Astrocyte of the cerebellum (primary cell): ENCODE data around the gene CACNA1A.

Experiments
- DNase-seq: peaks from one replicate; pipeline ENCODE4 v3.0.0-alpha.2; 2011; ENCODE audit warnings: low read depth
- H3K4me3 ChIP-seq: 2 replicates; pipeline ENCODE4 v1.5.1; 2011; ENCODE audit warnings: mild to moderate bottlenecking, low read depth, low read length, moderate library complexity
- CTCF ChIP-seq: IDR thresholded peaks from 2 replicates; pipeline ENCODE4 v1.5.1; 2012; ENCODE audit warnings: low read length, low read depth, moderate library complexity, mild to moderate bottlenecking; ENCODE audit errors: missing control alignments
- in situ Hi-C: cut with HindIII; loops from 2 replicates; pipeline ENCODE4 v1.10.0; 2017; ENCODE audit warnings: low sequenced_read_pairs

Gene CACNA1A

DNA sequence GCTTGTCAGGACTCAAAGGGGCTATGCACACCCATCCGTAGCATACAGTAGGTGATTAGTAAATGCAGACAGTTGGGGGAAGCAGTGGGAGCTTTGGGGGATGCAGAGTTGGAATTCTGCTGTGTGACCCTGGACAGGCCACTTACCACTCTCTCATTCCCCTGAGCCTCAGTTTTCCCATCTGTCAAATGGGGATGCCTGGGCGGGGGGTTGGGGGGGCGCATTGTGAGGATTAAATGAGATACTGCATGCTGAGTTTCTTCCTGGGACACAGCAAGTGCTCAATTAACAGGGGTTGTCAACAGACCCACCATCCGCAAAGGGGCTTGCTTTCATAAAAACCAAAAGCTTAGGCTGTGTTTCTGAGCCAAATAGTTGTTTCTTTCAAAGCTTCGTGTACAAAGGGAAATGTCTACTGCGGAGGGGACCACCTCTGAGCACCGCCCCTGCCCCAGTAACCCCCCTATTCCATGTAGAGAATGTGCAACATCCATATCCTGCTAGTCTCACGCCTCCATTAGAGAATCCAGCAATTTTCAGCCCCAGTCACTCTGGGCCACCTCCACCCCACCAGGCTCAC, 223.7 kb downstream of the CACNA1A start:
- in situ Hi-C loops, result no loop called here
- no peak for DNase-seq
- no peak for TF ChIP-seq CTCF
- no peak overlapping the region for H3K4me3 ChIP-seq

DNA sequence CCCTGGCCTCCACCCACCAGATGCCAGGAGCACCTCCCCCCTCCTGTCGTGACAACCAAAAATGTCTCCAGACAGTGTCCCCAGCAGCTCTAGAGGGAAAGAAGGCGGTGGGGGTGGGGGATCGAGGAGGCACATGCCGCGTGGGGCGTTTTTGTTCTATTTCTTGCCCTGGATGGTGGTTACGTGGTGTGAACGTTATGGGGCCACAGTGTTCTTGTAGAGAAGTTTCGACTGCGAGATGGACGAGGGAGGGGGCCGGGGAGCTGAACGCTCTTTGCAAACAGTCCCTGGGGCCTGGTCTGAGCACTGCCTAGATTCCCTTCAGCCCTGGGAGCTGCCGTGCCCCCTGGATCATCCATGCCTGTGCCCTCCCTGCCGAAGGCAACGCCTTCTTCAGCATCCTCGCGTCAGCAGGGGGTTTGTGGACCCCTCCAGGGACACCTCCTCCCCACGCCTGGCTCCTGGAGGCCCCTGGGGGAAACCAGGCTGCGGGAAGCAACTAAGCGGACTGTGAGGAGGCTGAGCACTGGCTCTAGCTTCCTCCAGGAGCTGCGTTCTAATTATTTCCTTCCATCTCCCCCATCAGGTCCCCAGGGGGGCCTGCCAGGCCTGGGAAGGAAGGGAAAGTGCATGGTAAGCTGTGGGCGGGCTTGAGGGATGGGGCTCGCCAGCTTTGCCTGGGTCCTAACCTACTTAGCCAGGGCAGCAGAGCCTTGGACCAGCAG, 224.6 kb downstream of the CACNA1A start:
- in situ Hi-C loops, result no loop called here
- DNase-seq, result no peak
- H3K4me3 ChIP-seq, result no peak overlapping the region
- no peak for TF ChIP-seq CTCF

GRCh38 chr19:13277104-13277809, 229.0 kb downstream of the CACNA1A start:
- in situ Hi-C loops, result no loop called here
- TF ChIP-seq CTCF, result peak; percentile 48
- no peak overlapping the region for H3K4me3 ChIP-seq
- DNase-seq, result peak; percentile 41

DNA sequence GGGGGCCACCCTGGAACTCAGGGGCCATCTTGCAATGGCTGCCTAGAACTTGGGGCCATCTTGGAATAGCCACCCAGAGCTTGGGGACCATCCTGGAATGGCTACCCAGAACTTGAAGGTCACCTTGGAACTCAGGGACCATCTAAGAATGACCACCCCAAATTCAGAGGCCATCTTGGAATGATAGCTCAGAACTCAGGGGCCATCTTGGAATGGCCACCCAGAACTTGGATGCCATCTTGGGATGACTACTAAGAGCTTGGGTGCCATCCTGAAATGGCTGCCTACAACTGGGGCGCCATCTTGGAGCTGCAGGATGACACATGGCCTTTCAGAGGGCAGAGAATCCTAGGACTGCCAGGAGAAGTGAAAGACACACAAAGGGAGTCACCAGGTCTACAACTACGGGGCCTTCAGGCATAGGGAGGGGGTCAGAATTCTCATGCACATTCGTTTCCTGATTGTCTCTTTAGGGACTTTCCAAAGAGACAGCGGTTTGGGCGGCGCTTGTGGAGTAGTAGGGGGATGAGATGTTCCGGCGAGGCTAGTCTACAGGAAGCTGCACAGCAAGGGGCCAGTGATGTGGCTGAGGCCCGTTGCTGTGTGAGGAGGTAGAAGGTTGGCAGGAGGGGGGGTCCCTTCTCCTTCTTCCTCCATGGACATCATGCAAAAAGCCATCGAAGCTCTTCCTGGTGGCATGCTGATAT, 231.1 kb downstream of the CACNA1A start:
- no peak for TF ChIP-seq CTCF
- no peak for DNase-seq
- no peak overlapping the region for H3K4me3 ChIP-seq
- in situ Hi-C loops, result no loop called here

- in situ Hi-C loops, result no loop called here
- TF ChIP-seq CTCF, result no peak
- H3K4me3 ChIP-seq, result no peak overlapping the region
- DNase-seq, result no peak
These were observed 235.7 kb downstream of the CACNA1A start for GRCh38 chr19:13270514-13271105.

- in situ Hi-C loops, result no loop called here
- TF ChIP-seq CTCF, result no peak
- no peak overlapping the region for H3K4me3 ChIP-seq
- DNase-seq, result no peak
These were observed 236.9 kb downstream of the CACNA1A start for GRCh38 chr19:13269348-13269747.
